Spleen (tissue), 7 donors: ENCODE data around the gene PLSCR4.

ENCODE experiments used
- POLR2A ChIP-seq, 3 donors: fragments of 450-650 bp; IDR thresholded peaks; one replicate each; pipeline ENCODE4 v1.5.1; 2017; ENCODE audit warnings: antibody characterized with exemption in 3 of 3, mild to moderate bottlenecking in 1 of 3
- TF ChIP-seq, protein P1 (sequence below), 11 experiments: fragments of 200-600 bp in 7 of 11; fragments of 450-650 bp in 4 of 11; sonication (generic) in 4 of 11; IDR thresholded peaks in 8 of 11; conservative IDR thresholded peaks in 3 of 11; 1 replicate in 7 of 11; 2 replicates in 4 of 11; pipeline versions ENCODE4 v1.4.0 to v1.8.0; 2016 to 2021; ENCODE audit warnings: antibody characterized with exemption in 11 of 11, inconsistent platforms in 4 of 11, mild to moderate bottlenecking in 1 of 11
- donor health status: DM: no; HTN: no; CAD: no; lungs with moderate emphysema.
- donor health status: DM: no; HTN: no; CAD: no.
- donor health status: DM: no; HTN: no; CAD: no.

GRCh38 chr3:146177519-146177918 lies 73.4 kb downstream of the PLSCR4 start:
- TF ChIP-seq POLR2A (IDR thresholded peaks at IDR 0.05) = no peak
- TF ChIP-seq, protein P1, sequence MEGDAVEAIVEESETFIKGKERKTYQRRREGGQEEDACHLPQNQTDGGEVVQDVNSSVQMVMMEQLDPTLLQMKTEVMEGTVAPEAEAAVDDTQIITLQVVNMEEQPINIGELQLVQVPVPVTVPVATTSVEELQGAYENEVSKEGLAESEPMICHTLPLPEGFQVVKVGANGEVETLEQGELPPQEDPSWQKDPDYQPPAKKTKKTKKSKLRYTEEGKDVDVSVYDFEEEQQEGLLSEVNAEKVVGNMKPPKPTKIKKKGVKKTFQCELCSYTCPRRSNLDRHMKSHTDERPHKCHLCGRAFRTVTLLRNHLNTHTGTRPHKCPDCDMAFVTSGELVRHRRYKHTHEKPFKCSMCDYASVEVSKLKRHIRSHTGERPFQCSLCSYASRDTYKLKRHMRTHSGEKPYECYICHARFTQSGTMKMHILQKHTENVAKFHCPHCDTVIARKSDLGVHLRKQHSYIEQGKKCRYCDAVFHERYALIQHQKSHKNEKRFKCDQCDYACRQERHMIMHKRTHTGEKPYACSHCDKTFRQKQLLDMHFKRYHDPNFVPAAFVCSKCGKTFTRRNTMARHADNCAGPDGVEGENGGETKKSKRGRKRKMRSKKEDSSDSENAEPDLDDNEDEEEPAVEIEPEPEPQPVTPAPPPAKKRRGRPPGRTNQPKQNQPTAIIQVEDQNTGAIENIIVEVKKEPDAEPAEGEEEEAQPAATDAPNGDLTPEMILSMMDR (IDR thresholded peaks at IDR 0.05 in 8 of 11, conservative IDR thresholded peaks at IDR 0.05 in 3 of 11) = no peak
